Prostate gland (tissue), 2 donors: ENCODE results near the gene PERP.

ENCODE experiments used
- CTCF ChIP-seq, 4 experiments: fragments of 200-600 bp in 2 of 4; fragments of 450-650 bp in 2 of 4; sonication (generic) in 2 of 4; IDR thresholded peaks; 1 replicate in 3 of 4; 2 replicates in 1 of 4; pipeline ENCODE4 v1.5.1; 2016 to 2019; ENCODE audit warnings: antibody characterized with exemption in 4 of 4, mild to moderate bottlenecking in 2 of 4, moderate library complexity in 2 of 4
- POLR2A ChIP-seq: fragments of 450-650 bp; IDR thresholded peaks from one replicate; pipeline ENCODE4 v1.6.1; 2016; ENCODE audit warnings: antibody characterized with exemption, mild to moderate bottlenecking
- POLR2AphosphoS5 ChIP-seq: sonication (generic); formaldehyde crosslinking; IDR thresholded peaks from one replicate; pipeline ENCODE4 v1.6.1; 2017; ENCODE audit warnings: antibody characterized with exemption

GRCh38 chr6:138094260-138094659 lies 13.0 kb downstream of the PERP start:
- TF ChIP-seq POLR2AphosphoS5 (no peak), POLR2A (no peak), CTCF (IDR thresholded peaks at IDR 0.05) (no peak)
